CD4-positive, alpha-beta T cell treated with Interleukin-12 subunit alpha and Interleukin-12 subunit beta, for 1 hour (primary cell): ENCODE results near the gene ARL11.

Source experiments
- DNase-seq: peaks from one replicate; pipeline ENCODE4 v3.0.0-alpha.2; 2020

Gene ARL11

GRCh38 chr13:49649963-49650312 lies 21.6 kb downstream of the ARL11 start:
- no peak for DNase-seq

- no peak for DNase-seq
Measured at GRCh38 chr13:49651570-49652354, 23.5 kb downstream of the ARL11 start.

- peak; percentile 23 for DNase-seq
Measured at GRCh38 chr13:49652355-49653305, 24.3 kb downstream of the ARL11 start.

- DNase-seq: no peak
Measured at GRCh38 chr13:49653478-49653877, 25.2 kb downstream of the ARL11 start.

- no peak for DNase-seq
Measured at GRCh38 chr13:49654011-49654410, 25.7 kb downstream of the ARL11 start.

GRCh38 chr13:49655906-49656305 lies 27.6 kb downstream of the ARL11 start:
- no peak for DNase-seq

- no peak for DNase-seq
Measured at GRCh38 chr13:49657241-49657641, 28.9 kb downstream of the ARL11 start.

- no peak for DNase-seq
Measured at GRCh38 chr13:49664606-49665005, 36.3 kb downstream of the ARL11 start.

- no peak for DNase-seq
Measured at GRCh38 chr13:49667773-49668172, 39.5 kb downstream of the ARL11 start.

GRCh38 chr13:49669735-49670309 lies 41.5 kb downstream of the ARL11 start:
- peak; percentile 20 for DNase-seq

GRCh38 chr13:49670828-49671227 lies 42.5 kb downstream of the ARL11 start:
- DNase-seq: no peak

GRCh38 chr13:49676581-49677298 lies 48.4 kb downstream of the ARL11 start:
- DNase-seq: no peak

- no peak for DNase-seq
Measured at GRCh38 chr13:49678191-49678914, 50.0 kb downstream of the ARL11 start.

- no peak for DNase-seq
Measured at GRCh38 chr13:49679246-49679645, 50.9 kb downstream of the ARL11 start.

GRCh38 chr13:49681842-49682435 lies 53.6 kb downstream of the ARL11 start:
- no peak for DNase-seq
